ENCODE measurements around the gene GPR156.

GPR156 gene

GRCh38 chr3:120203016-120203415, 82.0 kb downstream of the GPR156 start:
- H3F3A ChIP-seq (ENCODE audit: insufficient read depth): no peaks in the 10 kb centered on the region
- no peak overlapping the region for H3K9ac ChIP-seq (ENCODE audit: low read length)
- no peaks in the 10 kb centered on the region for H3K9me3 ChIP-seq (ENCODE audit: insufficient read depth, low read length)
- H3K27me3 ChIP-seq (ENCODE audit: low read length): no peaks in the 10 kb centered on the region
- no peak overlapping the region for H3K4me3 ChIP-seq (ENCODE audit: insufficient read depth, low read length, poor library complexity, severe bottlenecking)
- H3K27ac ChIP-seq (ENCODE audit: low read depth, low read length): no peak overlapping the region
- no peak for TF ChIP-seq EZH2phosphoT487 (conservative IDR thresholded peaks at IDR 0.05; ENCODE audit: low read length)
- no peak for TF ChIP-seq CTCF (IDR thresholded peaks at IDR 0.05; ENCODE audit: insufficient read depth, low read length, poor library complexity, severe bottlenecking)
- H3K9me2 ChIP-seq (replicated peaks; ENCODE audit: insufficient read depth, low read length): no peaks in the 10 kb centered on the region
- no peak overlapping the region for H2AFZ ChIP-seq (ENCODE audit: low read depth, low read length, severe bottlenecking)
- H3K4me2 ChIP-seq (ENCODE audit: low read depth, low read length, poor library complexity, severe bottlenecking): no peak overlapping the region
- H3K79me2 ChIP-seq (ENCODE audit: insufficient read depth, low read length): no peaks in the 10 kb centered on the region
- no peaks in the 10 kb centered on the region for H4K20me1 ChIP-seq (ENCODE audit: low read depth, low read length)
- no peaks in the 10 kb centered on the region for H3K36me3 ChIP-seq (ENCODE audit: low read length)

- Histone ChIP-seq H3F3A (ENCODE audit: insufficient read depth) (no peaks in the 10 kb centered on the region), H2AFZ (ENCODE audit: low read depth, low read length, severe bottlenecking) (no peak overlapping the region), H3K4me3 (ENCODE audit: insufficient read depth, low read length, poor library complexity, severe bottlenecking) (no peak overlapping the region)
Observed at GRCh38 chr3:120202363-120202762, 82.7 kb downstream of the GPR156 start.

GRCh38 chr3:120200493-120201235, 84.4 kb downstream of the GPR156 start:
- Histone ChIP-seq H4K20me1 (ENCODE audit: low read depth, low read length) (no peaks in the 10 kb centered on the region), H3K9me2 (replicated peaks; ENCODE audit: insufficient read depth, low read length) (no peaks in the 10 kb centered on the region), H3K27me3 (ENCODE audit: low read length) (no peaks in the 10 kb centered on the region), H3K4me3 (ENCODE audit: insufficient read depth, low read length, poor library complexity, severe bottlenecking) (no peak overlapping the region), H3K27ac (ENCODE audit: low read depth, low read length) (no peak overlapping the region), H3K9me3 (ENCODE audit: insufficient read depth, low read length) (no peaks in the 10 kb centered on the region), H3K36me3 (ENCODE audit: low read length) (no peaks in the 10 kb centered on the region), H3K4me2 (ENCODE audit: low read depth, low read length, poor library complexity, severe bottlenecking) (no peak overlapping the region), H3F3A (ENCODE audit: insufficient read depth) (no peaks in the 10 kb centered on the region), H2AFZ (ENCODE audit: low read depth, low read length, severe bottlenecking) (no peak overlapping the region), H3K79me2 (ENCODE audit: insufficient read depth, low read length) (no peaks in the 10 kb centered on the region), H3K9ac (ENCODE audit: low read length) (no peak overlapping the region)
- TF ChIP-seq CTCF (IDR thresholded peaks at IDR 0.05; ENCODE audit: insufficient read depth, low read length, poor library complexity, severe bottlenecking): no peak
- no peak for TF ChIP-seq EZH2phosphoT487 (conservative IDR thresholded peaks at IDR 0.05; ENCODE audit: low read length)

More at GRCh38 chr3:120202363-120202762, 82.7 kb downstream of the GPR156 start:
- H3K9ac ChIP-seq (ENCODE audit: low read length): no peak overlapping the region
- TF ChIP-seq EZH2phosphoT487 (conservative IDR thresholded peaks at IDR 0.05; ENCODE audit: low read length) (no peak), CTCF (IDR thresholded peaks at IDR 0.05; ENCODE audit: insufficient read depth, low read length, poor library complexity, severe bottlenecking) (no peak)
- no peak overlapping the region for H3K4me2 ChIP-seq (ENCODE audit: low read depth, low read length, poor library complexity, severe bottlenecking)
- H4K20me1 ChIP-seq (ENCODE audit: low read depth, low read length): no peaks in the 10 kb centered on the region
- no peak overlapping the region for H3K27ac ChIP-seq (ENCODE audit: low read depth, low read length)
- no peaks in the 10 kb centered on the region for H3K9me2 ChIP-seq (replicated peaks; ENCODE audit: insufficient read depth, low read length)
- H3K36me3 ChIP-seq (ENCODE audit: low read length): no peaks in the 10 kb centered on the region
- no peaks in the 10 kb centered on the region for H3K9me3 ChIP-seq (ENCODE audit: insufficient read depth, low read length)
- H3K27me3 ChIP-seq (ENCODE audit: low read length): no peaks in the 10 kb centered on the region
- no peaks in the 10 kb centered on the region for H3K79me2 ChIP-seq (ENCODE audit: insufficient read depth, low read length)
